Testis (tissue), 3 donors: ENCODE results near the gene CDK8. TPM values are rescaled to one million over a fixed set of nuclear protein-coding genes. Genes with fewer than 3 reads are reported as not detected.

Experiments used
- DNase-seq: peaks from one replicate; pipeline ENCODE4 v3.0.0-alpha.2; 2019
- H3K27ac ChIP-seq, 2 donors: fragments of 200-600 bp; sonication (generic); one replicate each; pipeline ENCODE4 v1.5.1; 2019
- H3K27me3 ChIP-seq: fragments of 200-600 bp; sonication (generic); one replicate; pipeline ENCODE4 v1.5.1; 2019
- H3K36me3 ChIP-seq: fragments of 200-600 bp; sonication (generic); one replicate; pipeline ENCODE4 v1.5.1; 2017; ENCODE audit warnings: low read depth; ENCODE audit errors: missing control alignments
- H3K4me1 ChIP-seq: fragments of 200-600 bp; sonication (generic); one replicate; pipeline ENCODE4 v1.5.1; 2019
- H3K4me3 ChIP-seq, 2 donors: fragments of 200-600 bp; sonication (generic); one replicate each; pipeline ENCODE4 v1.5.1; 2017 to 2019
- H3K9me3 ChIP-seq: fragments of 200-600 bp; sonication (generic); one replicate; pipeline ENCODE4 v1.5.1; 2017
- POLR2A ChIP-seq: fragments of 450-650 bp; IDR thresholded peaks from one replicate; pipeline ENCODE4 v1.6.1; 2017; ENCODE audit warnings: antibody characterized with exemption, mild to moderate bottlenecking, moderate library complexity
- WGBS, 2 donors: methylation state at CpG; one replicate each; pipeline ENCODE4 v1.1.5; 2018; 5-methylcytosine and 5-hydroxymethylcytosine counted together
- intact Hi-C: fragments of 100-400 bp; cut with DNase I; formaldehyde crosslinking; loops from one replicate; pipeline ENCODE4 v1.15.1; 2023; ENCODE audit warnings: low total_unique reads
- polyA plus RNA-seq: library from polyadenylated mRNA; stranded (reverse); fragments of 350-450 nt; fragmentation: Illumina TruSeq; extraction: RNeasy Lipid Tissue Mini Kit (QIAGEN cat#74804); gene quantifications from one replicate; pipeline ENCODE4 v1.2.3, GENCODE V29; 2014; ENCODE audit warnings: low read depth, low replicate concordance; ENCODE audit not compliant: insufficient read depth
- small RNA-seq, 2 donors: library from RNA; depleted of rRNA; stranded (forward); fragments of <200 nt; gene quantifications; one replicate each; pipeline ENCODE3, GENCODE V24; 2016
- total RNA-seq, 2 donors: library from RNA; depleted of rRNA; stranded (reverse); fragments of >200 nt; gene quantifications; one replicate each; pipeline ENCODE4 v1.2.3, GENCODE V29; 2016
- TF ChIP-seq, protein P1 (sequence below), 3 experiments: fragments of 450-650 bp in 2 of 3; fragments of 200-600 bp in 1 of 3; sonication (generic) in 1 of 3; IDR thresholded peaks; one replicate each; pipeline ENCODE4 v1.5.1; 2016 to 2019; ENCODE audit warnings: antibody characterized with exemption in 3 of 3, mild to moderate bottlenecking in 2 of 3, moderate library complexity in 1 of 3

Gene CDK8
- total and polyA plus RNA-seq, 3 donors from 2014 or later = 16.5 to 31.7 (median 27.1) TPM

DNA sequence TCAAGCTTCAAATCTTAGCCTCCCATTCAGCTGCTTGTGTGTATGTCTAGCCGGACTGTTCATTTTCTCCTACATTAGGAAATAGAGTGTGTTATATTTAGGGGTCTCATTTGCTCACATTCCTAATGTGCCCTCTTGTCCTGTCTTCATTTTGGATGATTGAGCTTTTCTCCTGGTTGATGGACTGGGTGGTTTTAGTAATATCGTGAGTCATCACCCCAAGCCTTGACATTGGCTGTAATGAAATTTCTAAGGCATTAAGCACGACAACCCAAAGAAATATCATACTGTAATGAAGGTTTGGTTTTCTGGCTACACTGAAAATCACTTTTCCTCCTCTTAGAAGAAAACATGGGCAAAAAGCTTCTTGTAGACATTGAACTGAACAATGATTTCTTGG is 192.8 kb downstream of the CDK8 start:
- WGBS, 2 donors = 92 to 94% methylated on average over 3 of the region's 3 CpGs

DNA sequence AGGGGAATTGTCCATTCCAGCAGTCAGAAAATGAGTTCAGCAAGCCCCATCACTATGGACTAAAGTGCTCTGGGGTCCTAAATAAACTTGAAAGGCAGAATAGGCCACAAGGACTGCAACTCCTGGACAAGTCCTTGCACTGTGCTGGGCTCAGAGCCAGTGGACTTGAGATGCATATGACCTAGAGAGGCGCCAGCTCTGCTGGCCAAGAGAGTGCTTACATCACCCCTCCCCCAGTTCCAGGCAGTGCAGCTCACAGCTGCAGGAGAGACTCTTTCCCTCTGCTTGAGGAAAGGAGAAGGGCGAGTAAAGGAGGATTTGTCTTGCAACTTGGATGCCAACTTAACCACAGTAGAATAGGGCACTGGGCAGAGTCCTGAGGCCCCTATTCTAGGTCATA is 194.1 kb downstream of the CDK8 start:
- TF ChIP-seq, protein P1, sequence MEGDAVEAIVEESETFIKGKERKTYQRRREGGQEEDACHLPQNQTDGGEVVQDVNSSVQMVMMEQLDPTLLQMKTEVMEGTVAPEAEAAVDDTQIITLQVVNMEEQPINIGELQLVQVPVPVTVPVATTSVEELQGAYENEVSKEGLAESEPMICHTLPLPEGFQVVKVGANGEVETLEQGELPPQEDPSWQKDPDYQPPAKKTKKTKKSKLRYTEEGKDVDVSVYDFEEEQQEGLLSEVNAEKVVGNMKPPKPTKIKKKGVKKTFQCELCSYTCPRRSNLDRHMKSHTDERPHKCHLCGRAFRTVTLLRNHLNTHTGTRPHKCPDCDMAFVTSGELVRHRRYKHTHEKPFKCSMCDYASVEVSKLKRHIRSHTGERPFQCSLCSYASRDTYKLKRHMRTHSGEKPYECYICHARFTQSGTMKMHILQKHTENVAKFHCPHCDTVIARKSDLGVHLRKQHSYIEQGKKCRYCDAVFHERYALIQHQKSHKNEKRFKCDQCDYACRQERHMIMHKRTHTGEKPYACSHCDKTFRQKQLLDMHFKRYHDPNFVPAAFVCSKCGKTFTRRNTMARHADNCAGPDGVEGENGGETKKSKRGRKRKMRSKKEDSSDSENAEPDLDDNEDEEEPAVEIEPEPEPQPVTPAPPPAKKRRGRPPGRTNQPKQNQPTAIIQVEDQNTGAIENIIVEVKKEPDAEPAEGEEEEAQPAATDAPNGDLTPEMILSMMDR (IDR thresholded peaks at IDR 0.05) = no peak
- no peak for TF ChIP-seq POLR2A
- Histone ChIP-seq H3K27ac (no peak overlapping the region), H3K4me1 (no peaks in the 10 kb centered on the region), H3K9me3 (no peaks in the 10 kb centered on the region), H3K4me3 (no peak overlapping the region), H3K36me3 (no peaks in the 10 kb centered on the region), H3K27me3 (no peaks in the 10 kb centered on the region)
- intact Hi-C loops = no loop called here
- 84 to 90% methylated on average over 2 of the region's 2 CpGs for WGBS, 2 donors
- DNase-seq = no peak

More for the DNA sequence above, 192.8 kb downstream of the CDK8 start:
- TF ChIP-seq, protein P1 (IDR thresholded peaks at IDR 0.05) = no peak
- no peak for TF ChIP-seq POLR2A
- Histone ChIP-seq H3K4me1 (no peaks in the 10 kb centered on the region), H3K4me3 (no peak overlapping the region), H3K27me3 (no peaks in the 10 kb centered on the region), H3K9me3 (no peaks in the 10 kb centered on the region), H3K36me3 (no peaks in the 10 kb centered on the region), H3K27ac (no peak overlapping the region)
- intact Hi-C loops = no loop called here
- DNase-seq = no peak

DNA sequence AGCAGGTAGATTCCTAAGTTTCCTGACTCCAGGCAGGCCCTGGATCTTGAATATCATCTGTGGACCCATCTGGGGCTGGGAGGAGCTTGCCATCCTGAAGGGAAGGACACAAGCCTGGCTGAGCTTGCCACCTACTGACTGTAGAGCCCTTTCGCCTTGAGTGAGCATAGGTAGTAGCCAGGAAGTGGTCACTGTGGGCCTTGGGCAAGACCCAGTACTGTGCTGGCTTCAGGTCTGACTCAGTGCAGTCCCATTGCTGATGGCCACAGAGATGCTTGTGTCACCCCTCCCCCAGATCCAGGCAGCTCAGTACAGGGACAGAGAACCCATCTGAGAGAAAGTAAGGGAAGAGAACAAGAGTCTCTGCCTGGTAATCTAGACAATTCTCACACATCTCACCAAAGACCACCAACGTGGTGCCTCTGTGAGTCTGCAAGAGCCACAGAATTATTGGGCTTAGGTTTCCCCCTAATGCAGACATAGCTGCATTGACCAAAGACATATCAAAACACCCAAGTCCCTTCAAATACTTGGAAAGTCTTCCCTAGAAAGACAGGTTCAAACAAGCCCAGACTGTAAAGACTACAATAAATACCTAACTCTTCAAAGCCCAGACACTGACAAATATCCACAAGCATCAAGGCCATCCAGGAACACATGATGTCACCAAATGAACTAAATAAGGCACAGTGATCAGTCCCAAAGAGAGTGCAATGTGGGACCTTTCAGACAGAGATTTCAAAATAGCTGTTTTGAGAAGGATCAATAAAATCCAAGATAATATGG is 195.3 kb downstream of the CDK8 start:
- H3K4me3 ChIP-seq = no peak overlapping the region
- no peaks in the 10 kb centered on the region for H3K36me3 ChIP-seq
- H3K27ac ChIP-seq = no peak overlapping the region
- TF ChIP-seq, protein P1 (IDR thresholded peaks at IDR 0.05) = no peak
- TF ChIP-seq POLR2A = no peak
- no peaks in the 10 kb centered on the region for H3K27me3 ChIP-seq
- no peaks in the 10 kb centered on the region for H3K9me3 ChIP-seq
- no peaks in the 10 kb centered on the region for H3K4me1 ChIP-seq
- intact Hi-C loops = no loop called here
- WGBS, 2 donors = 75 to 82% methylated on average over 1 to 2 of the region's 2 CpGs
- DNase-seq = no peak

Small RNA genes within 50 kb of the gene (small RNA-seq; reads per million reads assigned to genes)
- gene RF02271 = 0 reads per million in 2 donors

Other genes starting within 250 kb of the CDK8 start
- 10 to 100 TPM in 1 of 2 donors, 1 to 10 TPM in 1; 8.2 to 20.6 TPM for gene SHISA2, start 202.1 kb upstream of the CDK8 start, total RNA-seq
- 2.7 TPM for gene SHISA2, start 202.1 kb upstream of the CDK8 start, polyA plus RNA-seq
- gene RNF6, start 31.8 kb upstream of the CDK8 start, total RNA-seq = 10 to 100 TPM; 34.7 to 38.4 TPM
- gene RNF6, start 31.8 kb upstream of the CDK8 start, polyA plus RNA-seq = 42.8 TPM